GM18526 (cell line): Measurements from ENCODE around the gene MYMK.

ENCODE experiments used
- POLR2A ChIP-seq: IDR thresholded peaks from 3 replicates; pipeline ENCODE4 v1.6.1; 2011; ENCODE audit not compliant: insufficient read length; ENCODE audit errors: extremely low read depth

Gene MYMK

DNA sequence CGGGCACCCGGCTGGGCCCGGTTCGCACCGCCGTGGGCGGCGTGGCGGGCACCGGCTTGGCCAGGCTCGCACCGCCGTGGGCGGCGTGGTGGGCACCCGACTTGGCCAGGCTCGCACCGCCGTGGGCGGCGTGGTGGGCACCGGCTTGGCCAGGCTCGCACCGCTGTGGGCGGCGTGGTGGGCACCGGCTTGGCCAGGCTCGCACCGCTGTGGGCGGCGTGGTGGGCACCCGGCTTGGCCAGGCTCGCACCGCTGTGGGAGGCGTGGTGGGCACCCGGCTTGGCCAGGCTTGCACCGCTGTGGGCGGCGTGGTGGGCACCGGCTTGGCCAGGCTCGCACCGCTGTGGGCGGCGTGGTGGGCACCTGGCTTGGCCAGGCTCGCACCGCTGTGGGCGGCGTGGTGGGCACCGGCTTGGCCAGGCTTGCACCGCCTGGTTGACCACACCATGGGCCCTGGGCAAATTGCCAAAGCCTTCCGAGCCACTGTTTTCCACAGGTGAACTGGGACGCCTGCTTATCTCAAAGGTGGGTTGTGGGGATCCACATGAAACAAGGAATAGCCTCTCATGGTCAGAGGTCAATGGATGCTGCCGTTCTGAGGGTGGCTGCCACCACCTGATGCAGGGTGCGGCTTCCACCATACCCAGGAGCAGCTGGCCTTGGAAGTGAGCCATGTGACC is 38.0 kb upstream of the MYMK start:
- TF ChIP-seq POLR2A: no peak

DNA sequence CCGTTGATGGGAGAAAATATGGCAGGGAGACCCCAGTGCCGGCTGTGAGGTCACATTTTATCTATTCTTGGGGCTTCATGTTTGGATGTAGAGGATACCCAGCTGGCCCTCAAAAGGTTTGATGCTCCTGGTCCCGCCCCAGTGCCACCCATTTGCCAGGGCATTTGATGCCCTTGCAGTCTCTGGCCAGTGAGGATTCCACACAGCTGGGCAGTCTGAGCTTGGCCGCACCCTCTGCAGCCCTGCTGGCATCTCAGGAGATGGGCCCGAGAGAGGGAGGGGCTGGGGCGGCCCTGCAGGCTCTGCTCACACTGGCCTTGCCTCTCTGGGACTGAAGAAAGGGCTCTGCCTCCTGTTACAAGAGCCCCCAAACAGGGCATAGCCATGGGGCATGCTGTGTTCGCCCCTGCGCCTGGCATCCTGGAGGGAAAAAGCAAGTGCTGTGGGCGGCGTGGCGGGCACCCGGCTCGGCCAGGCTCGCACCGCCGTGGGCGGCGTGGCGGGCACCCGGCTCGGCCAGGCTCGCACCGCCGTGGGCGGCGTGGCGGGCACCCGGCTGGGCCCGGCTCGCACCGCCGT is 37.3 kb upstream of the MYMK start:
- no peak for TF ChIP-seq POLR2A

GRCh38 chr9:133560944-133561343 is 36.2 kb upstream of the MYMK start:
- TF ChIP-seq POLR2A: no peak

GRCh38 chr9:133560311-133560710 is 35.6 kb upstream of the MYMK start:
- TF ChIP-seq POLR2A: no peak

DNA sequence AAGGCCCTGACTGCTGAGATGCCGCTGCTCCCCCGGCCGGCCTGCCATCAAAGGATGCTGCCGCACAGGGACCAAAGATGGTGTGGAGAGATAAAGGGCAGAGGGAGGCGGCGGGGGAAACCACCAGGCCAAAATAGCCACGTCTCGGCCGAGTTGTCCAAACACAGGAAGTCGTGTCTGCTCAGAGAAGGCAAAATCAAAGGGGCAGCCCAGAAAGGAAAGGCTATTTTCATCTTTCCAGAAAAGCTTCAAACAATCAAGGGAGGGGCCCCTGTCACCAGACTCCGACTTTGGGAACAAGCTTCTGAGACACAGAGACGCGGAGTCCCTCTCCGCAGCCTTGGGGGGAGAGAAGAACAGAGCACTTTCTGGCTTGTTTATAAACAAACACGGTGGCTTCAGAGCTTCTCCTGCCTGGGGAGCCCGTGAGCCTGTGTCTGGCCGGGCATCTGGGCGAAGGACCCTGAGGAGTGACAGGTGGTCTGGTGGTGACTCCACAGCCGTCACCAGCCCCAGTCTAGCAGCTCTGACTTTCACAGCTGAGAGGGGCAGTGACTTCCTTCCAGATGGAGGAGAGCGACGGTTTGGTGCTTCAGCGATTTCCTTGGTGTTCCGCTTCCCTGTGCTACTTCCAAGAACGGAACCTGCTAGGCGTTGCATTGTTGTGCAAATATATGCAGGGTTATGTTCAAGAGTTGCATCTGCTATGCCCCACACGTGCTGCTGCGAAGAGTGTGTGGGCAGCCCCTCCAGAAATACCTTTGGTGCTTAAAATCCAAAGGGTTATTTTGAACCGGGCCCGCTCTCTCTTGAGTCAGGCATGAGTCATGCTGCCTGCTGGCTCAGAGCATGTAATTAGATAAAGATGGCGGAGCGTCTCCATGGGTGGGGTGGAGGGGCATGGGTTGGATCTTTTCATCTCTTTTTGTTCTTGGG is 33.7 kb upstream of the MYMK start:
- no peak for TF ChIP-seq POLR2A

GRCh38 chr9:133557581-133557980 is 32.8 kb upstream of the MYMK start:
- TF ChIP-seq POLR2A: no peak

- TF ChIP-seq POLR2A: no peak
Measured at GRCh38 chr9:133556354-133556753, 31.6 kb upstream of the MYMK start.

- TF ChIP-seq POLR2A: no peak
Measured at GRCh38 chr9:133554729-133555128, 30.0 kb upstream of the MYMK start.

DNA sequence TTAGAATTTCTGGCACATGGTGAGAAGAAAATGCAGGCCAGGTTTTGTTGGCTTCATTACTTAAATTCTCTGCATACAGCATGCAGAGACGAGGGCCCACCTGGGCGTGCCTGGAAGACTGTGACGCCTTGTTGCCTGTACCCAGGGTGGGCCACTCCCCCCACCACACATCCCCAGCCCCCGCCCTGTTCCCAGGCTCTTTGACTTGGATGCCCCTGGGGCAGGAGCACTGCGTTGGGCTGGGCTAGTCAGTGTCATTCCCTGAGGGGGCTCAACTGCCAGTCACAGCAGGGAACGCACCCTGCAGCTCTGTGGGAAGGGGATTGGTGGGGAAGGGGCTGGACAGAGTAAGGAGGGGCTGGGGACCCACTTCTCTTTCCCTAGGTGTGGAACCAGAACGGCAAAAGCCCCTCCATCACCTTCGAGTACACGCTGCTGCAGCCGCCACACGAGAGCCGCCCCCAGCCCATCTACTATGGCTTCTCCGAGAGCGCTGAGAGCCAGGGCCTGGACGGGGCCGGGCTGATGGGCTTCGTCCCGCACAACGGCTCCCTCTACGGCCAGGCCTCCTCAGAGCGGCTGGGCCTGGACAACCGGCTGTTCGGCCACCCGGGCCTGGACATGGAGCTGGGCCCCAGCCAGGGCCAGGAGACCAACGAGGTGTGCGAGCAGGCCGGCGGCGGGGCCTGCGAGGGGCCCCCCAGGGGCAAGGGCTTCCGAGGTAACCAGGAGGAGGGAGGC is 29.4 kb upstream of the MYMK start:
- no peak for TF ChIP-seq POLR2A

GRCh38 chr9:133553123-133553522 is 28.4 kb upstream of the MYMK start:
- TF ChIP-seq POLR2A: no peak

GRCh38 chr9:133552236-133552635 is 27.5 kb upstream of the MYMK start:
- TF ChIP-seq POLR2A: no peak

GRCh38 chr9:133551446-133551845 is 26.7 kb upstream of the MYMK start:
- TF ChIP-seq POLR2A: no peak

GRCh38 chr9:133547116-133547515 is 22.4 kb upstream of the MYMK start:
- TF ChIP-seq POLR2A: no peak

- no peak for TF ChIP-seq POLR2A
Measured at GRCh38 chr9:133546287-133546680, 21.5 kb upstream of the MYMK start.
